WTC11 (cell line): ENCODE results near the gene AMY2B. TPM values are rescaled to one million over a fixed set of nuclear protein-coding genes. Genes with fewer than 3 reads are reported as not detected.
"Not testable (repeated sequence)": the region's sequence is repeated elsewhere in the genome, so short reads cannot be mapped to it uniquely, and the experiment has no call there.

ENCODE experiments used
- ATAC-seq: fragments of 200-7000 bp; cut with Tn5 transposase; 2 replicates; pipeline ENCODE4 v1.10.0; 2021; ENCODE audit warnings: mild to moderate bottlenecking, moderate library complexity
- CTCF ChIA-PET: fragments of 300-600 bp; sonication (Branson Sonifier 250); formaldehyde crosslinking; loops from one replicate; lab custom pipeline; 2021; ENCODE audit warnings: antibody characterized with exemption; lab: Charles Lee
- POLR2A ChIA-PET: fragments of 350-600 bp; sonication (Branson Sonifier 250); formaldehyde crosslinking; loops from one replicate; lab custom pipeline; 2021; ENCODE audit warnings: antibody characterized with exemption; lab: Charles Lee
- DNase-seq: peaks from one replicate; pipeline ENCODE4 v3.0.0; 2021; ENCODE audit warnings: low spot score
- H3K27ac Mint-ChIP-seq: 2 replicates; pipeline ENCODE4 v1.8.0; 2021; ENCODE audit warnings: mixed read lengths
- H3K27me3 Mint-ChIP-seq: 2 replicates; pipeline ENCODE4 v1.8.0; 2021; ENCODE audit warnings: low read depth, mild to moderate bottlenecking, moderate library complexity, mixed read lengths
- H3K36me3 Mint-ChIP-seq: 2 replicates; pipeline ENCODE4 v1.8.0; 2021; ENCODE audit warnings: mixed read lengths
- H3K4me1 Mint-ChIP-seq: 2 replicates; pipeline ENCODE4 v1.8.0; 2022; ENCODE audit warnings: mixed read lengths
- H3K4me3 Mint-ChIP-seq: 2 replicates; pipeline ENCODE4 v1.8.0; 2021; ENCODE audit warnings: mild to moderate bottlenecking, moderate library complexity, mixed read lengths
- H3K9me3 Mint-ChIP-seq: 2 replicates; pipeline ENCODE4 v1.8.0; 2021; ENCODE audit warnings: mixed read lengths
- ATF3 ChIP-seq: sonication (generic); formaldehyde crosslinking; conservative IDR thresholded peaks from 2 replicates; pipeline ENCODE4 v1.8.1; 2022; ENCODE audit warnings: mild to moderate bottlenecking, missing genetic modification reagents
- CREM ChIP-seq: sonication (generic); formaldehyde crosslinking; IDR thresholded peaks from 2 replicates; pipeline ENCODE4 v1.8.1; 2022; ENCODE audit warnings: mild to moderate bottlenecking, missing genetic modification reagents, moderate library complexity
- CTCF ChIP-seq: fragments of 200-600 bp; IDR thresholded peaks from 2 replicates; pipeline ENCODE4 v1.8.0; 2022; ENCODE audit warnings: antibody characterized with exemption
- E2F4 ChIP-seq: sonication (generic); formaldehyde crosslinking; IDR thresholded peaks from 2 replicates; pipeline ENCODE4 v1.8.1; 2022; ENCODE audit warnings: low read depth, mild to moderate bottlenecking, moderate library complexity, missing genetic modification reagents, borderline replicate concordance
- EMX1 ChIP-seq: fragments of 250-450 bp; sonication (Bioruptor Pico); IDR thresholded peaks from 2 replicates; pipeline ENCODE4 v1.8.0; 2021; ENCODE audit warnings: mild to moderate bottlenecking
- FOXJ3 ChIP-seq: sonication (generic); formaldehyde crosslinking; IDR thresholded peaks from 2 replicates; pipeline ENCODE4 v1.9.0; 2021; ENCODE audit warnings: missing genetic modification reagents, mild to moderate bottlenecking, borderline replicate concordance
- HMGA2 ChIP-seq: fragments of 250-450 bp; sonication (Bioruptor Pico); IDR thresholded peaks from 2 replicates; pipeline ENCODE4 v1.4.0; 2021; ENCODE audit warnings: mild to moderate bottlenecking, moderate library complexity
- IRF1 ChIP-seq: sonication (generic); formaldehyde crosslinking; IDR thresholded peaks from 2 replicates; pipeline ENCODE4 v1.8.0; 2023; ENCODE audit warnings: missing genetic modification reagents
- MYBL2 ChIP-seq: sonication (generic); formaldehyde crosslinking; IDR thresholded peaks from 2 replicates; pipeline ENCODE4 v1.8.1; 2023; ENCODE audit warnings: mild to moderate bottlenecking, moderate library complexity, missing genetic modification reagents
- OVOL2 ChIP-seq: fragments of 250-450 bp; sonication (Bioruptor Pico); IDR thresholded peaks from 2 replicates; pipeline ENCODE4 v1.9.0; 2021; ENCODE audit warnings: mild to moderate bottlenecking, borderline replicate concordance
- RORB ChIP-seq: fragments of 250-450 bp; sonication (Bioruptor Pico); IDR thresholded peaks from 2 replicates; pipeline ENCODE4 v1.9.0; 2021; ENCODE audit warnings: mild to moderate bottlenecking
- SP1 ChIP-seq: sonication (generic); formaldehyde crosslinking; conservative IDR thresholded peaks from 2 replicates; pipeline ENCODE4 v1.8.1; 2022; ENCODE audit warnings: missing genetic modification reagents
- TEAD1 ChIP-seq: sonication (generic); formaldehyde crosslinking; IDR thresholded peaks from 2 replicates; pipeline ENCODE4 v1.8.0; 2022; ENCODE audit warnings: mild to moderate bottlenecking, missing genetic modification reagents
- USF1 ChIP-seq: sonication (generic); formaldehyde crosslinking; IDR thresholded peaks from 2 replicates; pipeline ENCODE4 v1.8.0; 2022; ENCODE audit warnings: mild to moderate bottlenecking, missing genetic modification reagents
- ZNF512 ChIP-seq: sonication (generic); formaldehyde crosslinking; IDR thresholded peaks from 2 replicates; pipeline ENCODE4 v1.8.1; 2022; ENCODE audit warnings: missing genetic modification reagents, borderline replicate concordance
- total RNA-seq: library from RNA; stranded (reverse); gene quantifications from 3 replicates; pipeline ENCODE4 v1.2.3, GENCODE V29; 2021

Gene AMY2B
- total RNA-seq, 1 experiment from 2014 or later: 2.7 TPM

- TF ChIP-seq ZNF512 (CRISPR knock-in tag): no peak
- TF ChIP-seq SP1 (CRISPR knock-in tag): no peak
- TF ChIP-seq IRF1 (CRISPR knock-in tag): no peak
- no peak for TF ChIP-seq ATF3 (CRISPR knock-in tag)
- no peak for TF ChIP-seq E2F4 (CRISPR knock-in tag)
- TF ChIP-seq CTCF: no peak
- no peak for TF ChIP-seq CREM
- TF ChIP-seq MYBL2 (CRISPR knock-in tag): no peak
- TF ChIP-seq EMX1 (CRISPR knock-in tag): no peak
- no peak for TF ChIP-seq RORB (CRISPR knock-in tag)
- TF ChIP-seq USF1 (CRISPR knock-in tag): no peak
- no peak for TF ChIP-seq FOXJ3 (CRISPR knock-in tag)
- no peak for TF ChIP-seq OVOL2 (CRISPR knock-in tag)
Measured at GRCh38 chr1:103560427-103560826, 11.0 kb upstream of the AMY2B start (continued).

GRCh38 chr1:103561124-103561523, 10.3 kb upstream of the AMY2B start:
- H3K4me1 Mint-ChIP-seq, ATAC-seq, H3K9me3 Mint-ChIP-seq, H3K27me3 Mint-ChIP-seq, CTCF ChIA-PET, H3K4me3 Mint-ChIP-seq, DNase-seq, H3K27ac Mint-ChIP-seq, H3K36me3 Mint-ChIP-seq, POLR2A ChIA-PET: not testable (repeated sequence)

- ChIA-PET CTCF (no interaction called here), POLR2A (no interaction called here)
- peak; percentile 81; the same call in 1 of the 2 replicates for TF ChIP-seq HMGA2
- no peak for TF ChIP-seq TEAD1
- Mint-ChIP-seq H3K27me3 (no peaks in the 10 kb centered on the region), H3K4me1 (no peaks in the 10 kb centered on the region), H3K4me3 (no peak overlapping the region), H3K27ac (peak overlapping the region; percentile 74; the same call in 1 of the 2 replicates), H3K9me3 (no peaks in the 10 kb centered on the region), H3K36me3 (no peaks in the 10 kb centered on the region)
- ATAC-seq (no peak), DNase-seq (no peak)
Measured at GRCh38 chr1:103561643-103562395, 9.6 kb upstream of the AMY2B start.
